ENCODE measurements around the gene OBSCN.

OBSCN gene

GRCh38 chr1:228379666-228380065, 171.8 kb downstream of the OBSCN start:
- TF ChIP-seq CTCF (IDR thresholded peaks at IDR 0.05; ENCODE audit: low read length): no peak
- TF ChIP-seq EZH2 (IDR thresholded peaks at IDR 0.05; ENCODE audit: borderline replicate concordance, low read length): no peak
- H3K27ac ChIP-seq (ENCODE audit: low read depth, low read length, poor library complexity, severe bottlenecking): no peak overlapping the region
- H3K9ac ChIP-seq (ENCODE audit: low read length): no peak overlapping the region
- H3K4me3 ChIP-seq (ENCODE audit: low read depth, low read length, poor library complexity, severe bottlenecking): no peak overlapping the region
- no peaks in the 10 kb centered on the region for H3K79me2 ChIP-seq (ENCODE audit: insufficient read depth, low read length)
- H3F3A ChIP-seq (ENCODE audit: insufficient read depth, low read length): no peaks in the 10 kb centered on the region
- no peak overlapping the region for H2AFZ ChIP-seq (ENCODE audit: low read length)
- no peaks in the 10 kb centered on the region for H4K20me1 ChIP-seq (ENCODE audit: insufficient read depth, low read length)
- H3K4me1 ChIP-seq (ENCODE audit: insufficient read depth, low read length, severe bottlenecking): no peaks in the 10 kb centered on the region
- H3K9me3 ChIP-seq (ENCODE audit: low read length): no peaks in the 10 kb centered on the region
- peaks cover 3% of the 10 kb centered on the region; the same call in 1 of the 2 replicates for H3K27me3 ChIP-seq (ENCODE audit: insufficient read depth, low read length)
- no peaks in the 10 kb centered on the region for H3K9me2 ChIP-seq (ENCODE audit: low read depth, low read length)
- no peak overlapping the region for H3K4me2 ChIP-seq (ENCODE audit: low read length)
- no peaks in the 10 kb centered on the region for H3K36me3 ChIP-seq (ENCODE audit: insufficient read depth, low read length)

- Histone ChIP-seq H3K4me2 (ENCODE audit: low read length) (no peak overlapping the region), H3K4me1 (ENCODE audit: insufficient read depth, low read length, severe bottlenecking) (no peaks in the 10 kb centered on the region), H3K36me3 (ENCODE audit: insufficient read depth, low read length) (no peaks in the 10 kb centered on the region), H3F3A (ENCODE audit: insufficient read depth, low read length) (no peaks in the 10 kb centered on the region), H3K9me3 (ENCODE audit: low read length) (no peaks in the 10 kb centered on the region), H3K9me2 (ENCODE audit: low read depth, low read length) (no peaks in the 10 kb centered on the region), H3K27me3 (ENCODE audit: insufficient read depth, low read length) (peaks cover 3% of the 10 kb centered on the region; the same call in 1 of the 2 replicates), H2AFZ (ENCODE audit: low read length) (no peak overlapping the region), H3K79me2 (ENCODE audit: insufficient read depth, low read length) (no peaks in the 10 kb centered on the region), H3K4me3 (ENCODE audit: low read depth, low read length, poor library complexity, severe bottlenecking) (no peak overlapping the region), H3K27ac (ENCODE audit: low read depth, low read length, poor library complexity, severe bottlenecking) (no peak overlapping the region), H4K20me1 (ENCODE audit: insufficient read depth, low read length) (no peaks in the 10 kb centered on the region), H3K9ac (ENCODE audit: low read length) (no peak overlapping the region)
- no peak for TF ChIP-seq CTCF (IDR thresholded peaks at IDR 0.05; ENCODE audit: low read length)
- TF ChIP-seq EZH2 (IDR thresholded peaks at IDR 0.05; ENCODE audit: borderline replicate concordance, low read length): no peak
These were observed 173.5 kb downstream of the OBSCN start for GRCh38 chr1:228381356-228381755.

- no peaks in the 10 kb centered on the region for H3K4me1 ChIP-seq (ENCODE audit: insufficient read depth, low read length, severe bottlenecking)
- H3K9me2 ChIP-seq (ENCODE audit: low read depth, low read length): no peaks in the 10 kb centered on the region
- H3K27ac ChIP-seq (ENCODE audit: low read depth, low read length, poor library complexity, severe bottlenecking): no peak overlapping the region
- no peak overlapping the region for H2AFZ ChIP-seq (ENCODE audit: low read length)
- H3K4me2 ChIP-seq (ENCODE audit: low read length): no peak overlapping the region
- no peaks in the 10 kb centered on the region for H3K79me2 ChIP-seq (ENCODE audit: insufficient read depth, low read length)
- H3K9me3 ChIP-seq (ENCODE audit: low read length): no peaks in the 10 kb centered on the region
- H3K36me3 ChIP-seq (ENCODE audit: insufficient read depth, low read length): no peaks in the 10 kb centered on the region
- no peaks in the 10 kb centered on the region for H3F3A ChIP-seq (ENCODE audit: insufficient read depth, low read length)
- no peaks in the 10 kb centered on the region for H4K20me1 ChIP-seq (ENCODE audit: insufficient read depth, low read length)
- H3K27me3 ChIP-seq (ENCODE audit: insufficient read depth, low read length): peaks cover 3% of the 10 kb centered on the region; the same call in 1 of the 2 replicates
- no peak overlapping the region for H3K4me3 ChIP-seq (ENCODE audit: low read depth, low read length, poor library complexity, severe bottlenecking)
- TF ChIP-seq EZH2 (IDR thresholded peaks at IDR 0.05; ENCODE audit: borderline replicate concordance, low read length) (no peak), CTCF (IDR thresholded peaks at IDR 0.05; ENCODE audit: low read length) (no peak)
- H3K9ac ChIP-seq (ENCODE audit: low read length): no peak overlapping the region
These were observed 175.9 kb downstream of the OBSCN start for GRCh38 chr1:228383773-228384172.
